Measurements from ENCODE around the gene LRR1.

GRCh38 chr14:49607583-49607982 lies 8.8 kb downstream of the LRR1 start:
- TF ChIP-seq CTCF (IDR thresholded peaks at IDR 0.05) (no peak), POLR2A (IDR thresholded peaks at IDR 0.05) (no peak)
